Measurements from ENCODE around the gene ELK3.

Gene ELK3

GRCh38 chr12:96237035-96237434, 42.9 kb downstream of the ELK3 start:
- DNase-seq = no peak

GRCh38 chr12:96237465-96238077, 43.4 kb downstream of the ELK3 start:
- DNase-seq = peak; percentile 54

- DNase-seq = no peak
These were observed 44.3 kb downstream of the ELK3 start for GRCh38 chr12:96238336-96239047.

GRCh38 chr12:96239711-96240635, 45.8 kb downstream of the ELK3 start:
- DNase-seq = no peak

- no peak for DNase-seq
These were observed 46.5 kb downstream of the ELK3 start for GRCh38 chr12:96240656-96241055.

GRCh38 chr12:96241431-96241830, 47.3 kb downstream of the ELK3 start:
- no peak for DNase-seq

GRCh38 chr12:96241846-96242256, 47.7 kb downstream of the ELK3 start:
- peak; percentile 89 for DNase-seq

- DNase-seq = peak; percentile 32
These were observed 48.4 kb downstream of the ELK3 start for GRCh38 chr12:96242597-96242996.

GRCh38 chr12:96244826-96245225, 50.7 kb downstream of the ELK3 start:
- no peak for DNase-seq

GRCh38 chr12:96246926-96247505, 52.8 kb downstream of the ELK3 start:
- no peak for DNase-seq

- no peak for DNase-seq
These were observed 53.4 kb downstream of the ELK3 start for GRCh38 chr12:96247563-96247962.

- no peak for DNase-seq
These were observed 54.2 kb downstream of the ELK3 start for GRCh38 chr12:96248136-96248931.

GRCh38 chr12:96249196-96250118, 55.3 kb downstream of the ELK3 start:
- DNase-seq = no peak

- DNase-seq = no peak
These were observed 56.0 kb downstream of the ELK3 start for GRCh38 chr12:96250119-96250685.

GRCh38 chr12:96255077-96255476, 60.9 kb downstream of the ELK3 start:
- no peak for DNase-seq

GRCh38 chr12:96256672-96257361, 62.6 kb downstream of the ELK3 start:
- DNase-seq = no peak

- no peak for DNase-seq
These were observed 63.5 kb downstream of the ELK3 start for GRCh38 chr12:96257550-96258103.

GRCh38 chr12:96258104-96258961, 64.2 kb downstream of the ELK3 start:
- DNase-seq = peak; percentile 10

GRCh38 chr12:96260231-96260630, 66.1 kb downstream of the ELK3 start:
- DNase-seq = no peak

All from CD4-positive, alpha-beta T cell treated with Interferon gamma for 1 hour (primary cell).